PC-3 (cell line): ENCODE results near the gene HMGCS1. TPM values are rescaled to one million over a fixed set of nuclear protein-coding genes. Genes with fewer than 3 reads are reported as not detected.

ENCODE experiments used
- ATAC-seq: fragments of 200-7000 bp; cut with Tn5 transposase; 2 replicates; pipeline ENCODE4 v1.9.1; 2020; ENCODE audit warnings: mild to moderate bottlenecking, moderate library complexity
- BruUV-seq: library from RNA; stranded (reverse); fragments of 400-500 nt; replicated peaks from 2 replicates; lab custom pipeline; 2021; lab: Mats Ljungman, UMichigan
- CTCF ChIA-PET: fragments of 300-600 bp; sonication (Branson Sonifier 250); formaldehyde crosslinking; loops from one replicate; lab custom pipeline; 2022; ENCODE audit warnings: antibody characterized with exemption; lab: Charles Lee
- POLR2A ChIA-PET: fragments of 300-600 bp; sonication (Branson Sonifier 250); formaldehyde crosslinking; loops from one replicate; lab custom pipeline; 2022; ENCODE audit warnings: antibody characterized with exemption; ENCODE audit not compliant: unreplicated experiment; lab: Charles Lee
- DNase-seq: peaks from one replicate; pipeline ENCODE4 v3.0.0-alpha.2; 2015
- H2AFZ ChIP-seq: fragments of 300-600 bp; sonication (generic); 2 replicates; pipeline ENCODE4 v1.6.0; 2016; ENCODE audit warnings: antibody characterized with exemption, low read length
- H3F3A ChIP-seq: fragments of 300-600 bp; sonication (generic); one replicate; pipeline ENCODE4 v1.6.0; 2017; ENCODE audit warnings: antibody characterized with exemption, low read length, control low read depth, mild to moderate bottlenecking; ENCODE audit not compliant: unreplicated experiment
- H3K27ac ChIP-seq: fragments of 300-600 bp; sonication (generic); 2 replicates; pipeline ENCODE4 v1.5.1; 2016; ENCODE audit warnings: mild to moderate bottlenecking, low read length
- H3K27me3 ChIP-seq: fragments of 300-600 bp; sonication (generic); 2 replicates; pipeline ENCODE4 v1.6.1; 2016; ENCODE audit warnings: low read length, mixed read lengths
- H3K36me3 ChIP-seq: fragments of 300-600 bp; sonication (generic); 2 replicates; pipeline ENCODE4 v1.6.1; 2016; ENCODE audit warnings: low read depth, mixed run types, low read length, mixed read lengths
- H3K4me1 ChIP-seq: fragments of 300-600 bp; sonication (generic); 2 replicates; pipeline ENCODE4 v1.5.1; 2016; ENCODE audit warnings: low read length; ENCODE audit not compliant: insufficient read depth
- H3K4me2 ChIP-seq: fragments of 300-600 bp; sonication (generic); 2 replicates; pipeline ENCODE4 v1.6.0; 2016; ENCODE audit warnings: low read length
- H3K4me3 ChIP-seq: fragments of 300-600 bp; sonication (generic); 2 replicates; pipeline ENCODE4 v1.5.1; 2016; ENCODE audit warnings: mild to moderate bottlenecking, low read length, mixed read lengths
- H3K79me2 ChIP-seq: fragments of 300-600 bp; sonication (generic); 2 replicates; pipeline ENCODE4 v1.6.1; 2017; ENCODE audit warnings: low read length, mixed read lengths
- H3K9ac ChIP-seq: fragments of 300-600 bp; sonication (generic); 2 replicates; pipeline ENCODE4 v1.6.0; 2016; ENCODE audit warnings: mild to moderate bottlenecking, low read length
- H3K9me2 ChIP-seq: fragments of 300-600 bp; sonication (generic); replicated peaks from 2 replicates; pipeline ENCODE4 v1.6.1; 2016; ENCODE audit warnings: mixed run types, low read length, mixed read lengths
- H3K9me3 ChIP-seq: fragments of 300-600 bp; sonication (generic); 2 replicates; pipeline ENCODE4 v1.6.1; 2016; ENCODE audit warnings: low read length, mixed read lengths
- H4K20me1 ChIP-seq: fragments of 300-600 bp; sonication (generic); 2 replicates; pipeline ENCODE4 v1.6.1; 2016; ENCODE audit warnings: low read length, mixed read lengths
- EZH2 ChIP-seq: fragments of 300-600 bp; sonication (generic); IDR thresholded peaks from one replicate; pipeline ENCODE4 v1.6.1; 2017; ENCODE audit warnings: antibody characterized with exemption, mild to moderate bottlenecking, low read length; ENCODE audit not compliant: unreplicated experiment
- EZH2phosphoT487 ChIP-seq: fragments of 300-600 bp; sonication (generic); IDR thresholded peaks from 2 replicates; pipeline ENCODE4 v1.6.1; 2018; ENCODE audit warnings: mild to moderate bottlenecking, antibody characterized with exemption, low read length, borderline replicate concordance
- intact Hi-C: fragments of 100-400 bp; cut with micrococcal nuclease; formaldehyde crosslinking; loops from 2 replicates; pipeline ENCODE4 v1.9.0; 2023
- total RNA-seq: library from RNA; depleted of rRNA; stranded (reverse); fragments of >200 nt; gene quantifications from 2 replicates; pipeline ENCODE4 v1.2.3, GENCODE V29; 2014
- TF ChIP-seq, protein P1 (sequence below): fragments of 300-600 bp; sonication (generic); conservative IDR thresholded peaks from 2 replicates; pipeline ENCODE4 v1.5.1; 2017; ENCODE audit warnings: antibody characterized with exemption, low read depth, mild to moderate bottlenecking, low read length

The HMGCS1 gene
- total RNA-seq, 1 experiment from 2014 or later: 39.7 TPM

- no peak overlapping the region for H3K9ac ChIP-seq
- H3K79me2 ChIP-seq: no peaks in the 10 kb centered on the region
- H3K9me3 ChIP-seq: no peaks in the 10 kb centered on the region
- ChIA-PET POLR2A (no interaction called here), CTCF (no interaction called here)
- H3K4me1 ChIP-seq: peaks cover 44% of the 10 kb centered on the region
- H2AFZ ChIP-seq: no peak overlapping the region
- intact Hi-C loops: no loop called here
- H3K9me2 ChIP-seq: 0 out of 2 replicates have a peak, but pooled peaks cover 8% of the 10 kb centered on the region
- H3K4me3 ChIP-seq: no peak overlapping the region
- ATAC-seq (no peak), DNase-seq (no peak)
- H3K27me3 ChIP-seq: no peaks in the 10 kb centered on the region
- BruUV-seq: no TSS peak
- H3K4me2 ChIP-seq: no peak overlapping the region
- H3F3A ChIP-seq: peaks cover 12% of the 10 kb centered on the region
- H4K20me1 ChIP-seq: no peaks in the 10 kb centered on the region
- no peak for TF ChIP-seq EZH2
- TF ChIP-seq, protein P1, sequence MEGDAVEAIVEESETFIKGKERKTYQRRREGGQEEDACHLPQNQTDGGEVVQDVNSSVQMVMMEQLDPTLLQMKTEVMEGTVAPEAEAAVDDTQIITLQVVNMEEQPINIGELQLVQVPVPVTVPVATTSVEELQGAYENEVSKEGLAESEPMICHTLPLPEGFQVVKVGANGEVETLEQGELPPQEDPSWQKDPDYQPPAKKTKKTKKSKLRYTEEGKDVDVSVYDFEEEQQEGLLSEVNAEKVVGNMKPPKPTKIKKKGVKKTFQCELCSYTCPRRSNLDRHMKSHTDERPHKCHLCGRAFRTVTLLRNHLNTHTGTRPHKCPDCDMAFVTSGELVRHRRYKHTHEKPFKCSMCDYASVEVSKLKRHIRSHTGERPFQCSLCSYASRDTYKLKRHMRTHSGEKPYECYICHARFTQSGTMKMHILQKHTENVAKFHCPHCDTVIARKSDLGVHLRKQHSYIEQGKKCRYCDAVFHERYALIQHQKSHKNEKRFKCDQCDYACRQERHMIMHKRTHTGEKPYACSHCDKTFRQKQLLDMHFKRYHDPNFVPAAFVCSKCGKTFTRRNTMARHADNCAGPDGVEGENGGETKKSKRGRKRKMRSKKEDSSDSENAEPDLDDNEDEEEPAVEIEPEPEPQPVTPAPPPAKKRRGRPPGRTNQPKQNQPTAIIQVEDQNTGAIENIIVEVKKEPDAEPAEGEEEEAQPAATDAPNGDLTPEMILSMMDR: no peak
- H3K36me3 ChIP-seq: peaks cover 42% of the 10 kb centered on the region
- no peak overlapping the region for H3K27ac ChIP-seq
Measured at GRCh38 chr5:43287493-43287892, 25.7 kb downstream of the HMGCS1 start.

GRCh38 chr5:43286623-43287022 lies 26.6 kb downstream of the HMGCS1 start:
- ChIA-PET CTCF (no interaction called here), POLR2A (no interaction called here)
- DNase-seq: no peak
- Histone ChIP-seq H4K20me1 (no peaks in the 10 kb centered on the region), H3K9ac (no peak overlapping the region), H3K36me3 (peaks cover 37% of the 10 kb centered on the region), H3K9me3 (no peaks in the 10 kb centered on the region), H3K4me2 (no peak overlapping the region), H2AFZ (no peak overlapping the region), H3K4me3 (no peak overlapping the region), H3K27me3 (no peaks in the 10 kb centered on the region), H3K27ac (no peak overlapping the region), H3F3A (peaks cover 20% of the 10 kb centered on the region), H3K9me2 (0 out of 2 replicates have a peak, but pooled peaks cover 8% of the 10 kb centered on the region), H3K79me2 (no peaks in the 10 kb centered on the region), H3K4me1 (peaks cover 53% of the 10 kb centered on the region)
- no peak for TF ChIP-seq EZH2phosphoT487
- ATAC-seq: no peak
- no TSS peak for BruUV-seq
- intact Hi-C loops: no loop called here

DNA sequence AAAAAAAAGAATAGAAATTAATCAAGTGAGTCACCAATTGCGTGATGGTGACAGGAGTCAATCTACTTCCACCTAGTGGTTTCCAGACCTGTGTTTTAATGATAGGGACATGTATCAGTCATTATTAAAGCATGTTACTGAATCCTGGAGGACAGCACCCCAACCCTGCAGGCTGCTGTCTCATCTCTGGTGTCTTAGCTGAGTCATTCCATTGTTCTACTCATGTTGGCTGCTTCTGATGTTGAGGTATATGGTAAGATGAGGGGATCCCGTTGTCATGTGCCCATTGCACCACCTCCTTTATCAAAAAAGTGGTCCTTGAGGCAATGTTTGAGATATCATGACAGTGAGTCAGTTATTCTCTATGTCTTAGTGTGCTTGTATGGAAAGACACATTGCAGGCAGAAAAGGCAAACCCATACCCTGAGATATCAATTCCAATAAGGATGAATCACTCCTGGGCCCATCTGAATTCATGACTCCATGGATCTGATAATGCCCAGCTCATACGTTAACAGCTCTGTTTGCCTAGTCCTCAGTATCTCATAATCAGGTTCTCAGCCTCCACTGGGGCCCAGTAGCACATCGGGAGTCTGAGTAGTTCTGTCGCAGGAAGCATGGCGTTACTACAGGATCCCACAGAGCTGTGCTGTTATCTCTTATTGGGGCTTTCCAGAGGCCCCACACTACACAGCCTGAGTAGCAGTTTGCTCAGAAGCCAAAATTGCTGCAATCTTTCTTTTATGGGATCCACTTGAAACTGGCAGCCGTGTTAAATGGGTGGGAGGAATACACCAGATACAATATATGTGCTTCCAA lies 31.2 kb downstream of the HMGCS1 start:
- H3K27ac ChIP-seq: peak overlapping the region; percentile 81
- peak; percentile 91 for DNase-seq
- H3K4me3 ChIP-seq: no peak overlapping the region
- no peaks in the 10 kb centered on the region for H3K9me3 ChIP-seq
- peaks cover 13% of the 10 kb centered on the region for H3F3A ChIP-seq
- peak overlapping the region; percentile 25; the same call in 1 of the 2 replicates for H3K9ac ChIP-seq
- intact Hi-C loops: no loop called here
- no peaks in the 10 kb centered on the region for H3K27me3 ChIP-seq
- ChIA-PET POLR2A (interaction anchor here (0.5 kb wide), 1 partner anchor 202 kb away, joined by 22 read pairs; the partner anchor contains the start of gene TMEM267), CTCF (no interaction called here)
- no TSS peak for BruUV-seq
- H4K20me1 ChIP-seq: no peaks in the 10 kb centered on the region
- no peak overlapping the region for H2AFZ ChIP-seq
- H3K9me2 ChIP-seq: 0 out of 2 replicates have a peak, but pooled peaks cover 8% of the 10 kb centered on the region
- H3K4me1 ChIP-seq: peaks cover 25% of the 10 kb centered on the region
- H3K4me2 ChIP-seq: peak overlapping the region; percentile 17
- peaks cover 7% of the 10 kb centered on the region for H3K36me3 ChIP-seq
- peak; percentile 71 for ATAC-seq
- no peaks in the 10 kb centered on the region for H3K79me2 ChIP-seq
- TF ChIP-seq, protein P1: 0 out of 2 replicates have a peak, but pooled peaks have one; percentile 13
- TF ChIP-seq EZH2phosphoT487: no peak
